NB4 (cell line): ENCODE results near the gene NAT16.

Experiments used
- POLR2A ChIP-seq: IDR thresholded peaks from 2 replicates; pipeline ENCODE4 v1.6.1; 2011; ENCODE audit warnings: mild to moderate bottlenecking; ENCODE audit not compliant: insufficient read length; ENCODE audit errors: extremely low read depth
- TF ChIP-seq, protein P1 (sequence below): IDR thresholded peaks from one replicate; pipeline ENCODE4 v1.5.1; 2012; ENCODE audit warnings: low read depth, low read length

DNA sequence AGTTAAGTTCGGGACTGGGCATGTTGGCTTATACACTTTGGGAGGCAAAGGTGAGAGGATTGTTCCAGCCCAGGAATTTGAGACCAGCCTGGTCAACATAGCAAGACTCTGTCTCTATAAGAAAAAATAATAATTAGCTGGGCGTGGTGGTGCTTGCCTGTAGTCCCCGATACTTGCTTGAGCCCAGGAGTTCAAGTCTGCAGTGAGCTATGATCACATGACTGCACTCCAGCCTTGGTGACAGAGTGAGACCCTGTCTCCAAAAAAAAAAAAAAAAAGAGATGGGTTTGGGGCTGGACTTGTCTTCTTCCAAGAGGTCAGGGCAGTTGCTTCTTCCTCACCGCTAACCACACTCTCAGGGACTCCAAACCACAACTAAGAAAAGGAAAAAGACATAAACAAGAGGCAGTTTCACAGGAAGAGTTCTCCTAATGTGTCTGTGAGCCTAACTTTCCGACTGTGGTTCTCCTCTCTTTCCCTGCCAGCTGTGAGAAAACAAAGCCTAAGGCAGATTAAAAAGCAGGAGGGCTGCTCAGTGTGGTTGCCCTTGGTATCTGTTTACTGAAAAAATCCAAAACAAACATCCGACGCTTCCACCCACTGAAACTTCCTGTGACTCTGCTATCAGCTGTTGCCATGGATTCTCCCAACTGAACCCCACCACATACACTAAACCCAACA is 55.6 kb downstream of the NAT16 start:
- TF ChIP-seq, protein P1, sequence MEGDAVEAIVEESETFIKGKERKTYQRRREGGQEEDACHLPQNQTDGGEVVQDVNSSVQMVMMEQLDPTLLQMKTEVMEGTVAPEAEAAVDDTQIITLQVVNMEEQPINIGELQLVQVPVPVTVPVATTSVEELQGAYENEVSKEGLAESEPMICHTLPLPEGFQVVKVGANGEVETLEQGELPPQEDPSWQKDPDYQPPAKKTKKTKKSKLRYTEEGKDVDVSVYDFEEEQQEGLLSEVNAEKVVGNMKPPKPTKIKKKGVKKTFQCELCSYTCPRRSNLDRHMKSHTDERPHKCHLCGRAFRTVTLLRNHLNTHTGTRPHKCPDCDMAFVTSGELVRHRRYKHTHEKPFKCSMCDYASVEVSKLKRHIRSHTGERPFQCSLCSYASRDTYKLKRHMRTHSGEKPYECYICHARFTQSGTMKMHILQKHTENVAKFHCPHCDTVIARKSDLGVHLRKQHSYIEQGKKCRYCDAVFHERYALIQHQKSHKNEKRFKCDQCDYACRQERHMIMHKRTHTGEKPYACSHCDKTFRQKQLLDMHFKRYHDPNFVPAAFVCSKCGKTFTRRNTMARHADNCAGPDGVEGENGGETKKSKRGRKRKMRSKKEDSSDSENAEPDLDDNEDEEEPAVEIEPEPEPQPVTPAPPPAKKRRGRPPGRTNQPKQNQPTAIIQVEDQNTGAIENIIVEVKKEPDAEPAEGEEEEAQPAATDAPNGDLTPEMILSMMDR, result no peak
- TF ChIP-seq POLR2A, result no peak
